Measurements from ENCODE around the gene ECI1. TPM values are rescaled to one million over a fixed set of nuclear protein-coding genes. Genes with fewer than 3 reads are reported as not detected.
A peak's percentile ranks its signal among the peaks of the same experiment; 100 is the strongest.

The ECI1 gene
- total and polyA plus RNA-seq, 2 of the 13 experiments (the other 11 are each of a cell fraction or from before 2014, with no cell fraction given): 82.0 to 102 TPM

GRCh38 chr16:2205104-2205966 lies 46.1 kb downstream of the ECI1 start, which contains the start of gene MLST8 (continued):
- TF ChIP-seq TRAFD1 (CRISPR knock-in tag; IDR thresholded peaks at IDR 0.05; ENCODE audit: borderline replicate concordance): no peak
- TF ChIP-seq SOX5 (CRISPR knock-in tag; IDR thresholded peaks at IDR 0.05; ENCODE audit: borderline replicate concordance): peak; percentile 5; the same call in 1 of the 2 replicates
- no peak for TF ChIP-seq HDAC6 (IDR thresholded peaks at IDR 0.05; ENCODE audit: low read depth, low read length)
- TF ChIP-seq SAP130 (CRISPR knock-in tag; IDR thresholded peaks at IDR 0.05; ENCODE audit: low read depth): peak; percentile 74
- peak; percentile 90 for TF ChIP-seq EEA1 (CRISPR knock-in tag; IDR thresholded peaks at IDR 0.05; ENCODE audit: borderline replicate concordance)
- 0 out of 2 replicates have a peak, but pooled peaks have one; percentile 23 for TF ChIP-seq ZNF17 (CRISPR knock-in tag; IDR thresholded peaks at IDR 0.05)
- no peak; the same call in 1 of the 2 replicates for TF ChIP-seq ZFP82 (CRISPR knock-in tag; IDR thresholded peaks at IDR 0.05; ENCODE audit: borderline replicate concordance)
- TF ChIP-seq NR3C1 (CRISPR knock-in tag; IDR thresholded peaks at IDR 0.05): 0 out of 2 replicates have a peak, but pooled peaks have one; percentile 88
- peak; percentile 76; the same call in 1 of the 2 replicates for TF ChIP-seq ZNF205 (CRISPR knock-in tag; IDR thresholded peaks at IDR 0.05)
- TF ChIP-seq ZBTB7A (CRISPR knock-in tag; IDR thresholded peaks at IDR 0.05): peak; percentile 56; the same call in 1 of the 2 replicates
- no peak for TF ChIP-seq RFX1 (IDR thresholded peaks at IDR 0.05)
- TF ChIP-seq FOXK2 (IDR thresholded peaks at IDR 0.05): peak; percentile 86
- TF ChIP-seq ZNF547 (CRISPR knock-in tag; IDR thresholded peaks at IDR 0.05): peak; percentile 32; the same call in 1 of the 2 replicates
- TF ChIP-seq FLYWCH1 (CRISPR knock-in tag; IDR thresholded peaks at IDR 0.05): no peak
- TF ChIP-seq ZNF788 (CRISPR knock-in tag; IDR thresholded peaks at IDR 0.05; ENCODE audit: borderline replicate concordance): no peak
- peak; percentile 72; the same call in 1 of the 2 replicates for TF ChIP-seq YEATS4 (CRISPR knock-in tag; IDR thresholded peaks at IDR 0.05; ENCODE audit: borderline replicate concordance)
- TF ChIP-seq POLR2AphosphoS2 (IDR thresholded peaks at IDR 0.05; ENCODE audit: low read depth, low read length): peak; percentile 98
- no peak for TF ChIP-seq SMYD3 (CRISPR knock-in tag; IDR thresholded peaks at IDR 0.05)
- peak; percentile 96 for TF ChIP-seq SNAI1 (CRISPR knock-in tag; IDR thresholded peaks at IDR 0.05; ENCODE audit: borderline replicate concordance)
- 0 out of 2 replicates have a peak, but pooled peaks have one; percentile 36 for TF ChIP-seq ZSCAN5A (CRISPR knock-in tag; IDR thresholded peaks at IDR 0.05; ENCODE audit: borderline replicate concordance)
- peak; percentile 77 to 80 for TF ChIP-seq POLR2A (IDR thresholded peaks at IDR 0.05; ENCODE audit: insufficient read depth in 1 of 2, low read depth in 2 of 2, low read length in 2 of 2)
- TF ChIP-seq MAZ (IDR thresholded peaks at IDR 0.05; ENCODE audit: borderline replicate concordance, low read depth, low read length): 0 out of 2 replicates have a peak, but pooled peaks have one; percentile 21
- peak; percentile 85 for TF ChIP-seq MAZ (CRISPR knock-in tag; IDR thresholded peaks at IDR 0.05; ENCODE audit: low read depth)
- no peak for TF ChIP-seq ZNF512B (CRISPR knock-in tag; IDR thresholded peaks at IDR 0.05; ENCODE audit: borderline replicate concordance)

Measured in HepG2 (cell line).